Retina (tissue), 1 donor: ENCODE measurements around the gene CD9.
"Not testable (repeated sequence)": the region's sequence is repeated elsewhere in the genome, so short reads cannot be mapped to it uniquely, and the experiment has no call there.

Experiments used
- DNase-seq: peaks from one replicate; pipeline ENCODE4 v3.0.0-alpha.2; 2016

Gene CD9

GRCh38 chr12:6180268-6181051 lies 19.7 kb upstream of the CD9 start:
- peak; percentile 24 for DNase-seq

- no peak for DNase-seq
Measured at GRCh38 chr12:6181166-6181565, 19.0 kb upstream of the CD9 start.

- peak; percentile 28 for DNase-seq
Measured at GRCh38 chr12:6181583-6182278, 18.5 kb upstream of the CD9 start.

GRCh38 chr12:6182279-6182898 lies 17.8 kb upstream of the CD9 start:
- DNase-seq, result no peak

- DNase-seq, result no peak
Measured at GRCh38 chr12:6183689-6184428, 16.3 kb upstream of the CD9 start.

GRCh38 chr12:6185961-6186827 lies 14.0 kb upstream of the CD9 start:
- DNase-seq, result no peak

GRCh38 chr12:6187948-6188793 lies 12.0 kb upstream of the CD9 start:
- no peak for DNase-seq

- no peak for DNase-seq
Measured at GRCh38 chr12:6189028-6189427, 11.2 kb upstream of the CD9 start.

- not testable (repeated sequence) for DNase-seq
Measured at GRCh38 chr12:6189952-6190598, 10.1 kb upstream of the CD9 start.

- DNase-seq, result not testable (repeated sequence)
Measured at GRCh38 chr12:6190767-6191530, 9.3 kb upstream of the CD9 start.

GRCh38 chr12:6192604-6193380 lies 7.4 kb upstream of the CD9 start:
- no peak for DNase-seq

GRCh38 chr12:6193853-6194815 lies 6.1 kb upstream of the CD9 start:
- no peak for DNase-seq

GRCh38 chr12:6195665-6196535 lies 4.3 kb upstream of the CD9 start:
- DNase-seq, result peak; percentile 90

- DNase-seq, result no peak
Measured at GRCh38 chr12:6198051-6198450, 2.1 kb upstream of the CD9 start.

GRCh38 chr12:6198556-6198955 lies 1.6 kb upstream of the CD9 start:
- no peak for DNase-seq

- no peak for DNase-seq
Measured at GRCh38 chr12:6198985-6199530, 1.1 kb upstream of the CD9 start.
